Kidney (tissue), 14 donors: ENCODE data around the gene CABP7. TPM values are rescaled to one million over a fixed set of nuclear protein-coding genes. Genes with fewer than 3 reads are reported as not detected.

Source experiments
- DNase-seq, 5 donors: peaks; one replicate each; pipeline ENCODE4 v3.0.0-alpha.2; 2013 to 2020
- FAIRE-seq: peaks from 2 replicates; lab custom pipeline; 2012; peaks lifted over from hg19 to GRCh38; lab: Jason Lieb, UNC
- H3K27ac ChIP-seq, 2 donors: one replicate each; pipeline ENCODE4 v1.7.0; 2013; ENCODE audit warnings: low read depth in 2 of 2, low read length in 2 of 2, inconsistent platforms in 1 of 2
- H3K27me3 ChIP-seq: one replicate; pipeline ENCODE4 v1.7.1; 2013; ENCODE audit warnings: low read length, inconsistent platforms; ENCODE audit not compliant: control insufficient read depth, insufficient read depth
- H3K36me3 ChIP-seq, 3 donors: one replicate each; pipeline versions ENCODE4 v1.7.0 to v1.7.1; 2013; ENCODE audit warnings: low read length in 3 of 3, control low read depth in 1 of 3, inconsistent platforms in 1 of 3; ENCODE audit not compliant: insufficient read depth in 3 of 3, control insufficient read depth in 2 of 3
- H3K4me1 ChIP-seq, 3 donors: one replicate each; pipeline versions ENCODE4 v1.7.0 to v1.7.1; 2013; ENCODE audit warnings: low read length in 3 of 3, inconsistent platforms in 1 of 3, low read depth in 1 of 3; ENCODE audit not compliant: control insufficient read depth in 2 of 3, insufficient read depth in 2 of 3
- H3K4me3 ChIP-seq, 3 donors: one replicate each; pipeline versions ENCODE4 v1.7.0 to v1.8.1; 2013; ENCODE audit warnings: low read length in 3 of 3, control low read depth in 1 of 3, inconsistent platforms in 1 of 3
- H3K9ac ChIP-seq, 3 donors: one replicate each; pipeline versions ENCODE4 v1.7.0 to v1.7.1; 2013; ENCODE audit warnings: low read length in 3 of 3, control low read depth in 1 of 3, inconsistent platforms in 1 of 3
- H3K9me3 ChIP-seq, 3 donors: one replicate each; pipeline versions ENCODE4 v1.7.0 to v1.7.1; 2013; ENCODE audit warnings: low read length in 3 of 3, control low read depth in 1 of 3, inconsistent platforms in 1 of 3; ENCODE audit not compliant: control insufficient read depth in 2 of 3, insufficient read depth in 1 of 3
- intact Hi-C: fragments of 100-400 bp; cut with DNase I; formaldehyde crosslinking; loops from one replicate; pipeline ENCODE4 v1.11.1; 2022
- polyA plus RNA-seq: library from polyadenylated mRNA; stranded (reverse); fragments of 350-450 nt; fragmentation: Illumina TruSeq; extraction: RNeasy Lipid Tissue Mini Kit (QIAGEN cat#74804); gene quantifications from one replicate; pipeline ENCODE4 v1.2.3, GENCODE V29; 2014; ENCODE audit warnings: low read depth, low replicate concordance; ENCODE audit not compliant: insufficient read depth
- total RNA-seq: library from RNA; stranded (reverse); fragmentation: NEBNext Ultra II Directional; extraction: Animal tissue kit (Norgen Biotek cat#: 25700); gene quantifications from one replicate; pipeline ENCODE4 v1.2.1, GENCODE V29; 2021
- TF ChIP-seq, protein P1 (sequence below): IDR thresholded peaks from 3 replicates; pipeline ENCODE4 v1.5.1; 2012; ENCODE audit warnings: mild to moderate bottlenecking, moderate library complexity, borderline replicate concordance; ENCODE audit not compliant: insufficient read depth; ENCODE audit errors: extremely low read depth
- donor health status: control.
- donor health status: control.
- donor health status: control.
- donor health status: control.
- donor health status: control.
- donor health status: DM: yes; HTN: yes; CAD: no.
- donor health status: Normal renal cell carcinoma (clear cell type).

CABP7 gene
- total and polyA plus RNA-seq, 2 donors from 2014 or later, result 0.06 TPM; not detected in 1

DNA sequence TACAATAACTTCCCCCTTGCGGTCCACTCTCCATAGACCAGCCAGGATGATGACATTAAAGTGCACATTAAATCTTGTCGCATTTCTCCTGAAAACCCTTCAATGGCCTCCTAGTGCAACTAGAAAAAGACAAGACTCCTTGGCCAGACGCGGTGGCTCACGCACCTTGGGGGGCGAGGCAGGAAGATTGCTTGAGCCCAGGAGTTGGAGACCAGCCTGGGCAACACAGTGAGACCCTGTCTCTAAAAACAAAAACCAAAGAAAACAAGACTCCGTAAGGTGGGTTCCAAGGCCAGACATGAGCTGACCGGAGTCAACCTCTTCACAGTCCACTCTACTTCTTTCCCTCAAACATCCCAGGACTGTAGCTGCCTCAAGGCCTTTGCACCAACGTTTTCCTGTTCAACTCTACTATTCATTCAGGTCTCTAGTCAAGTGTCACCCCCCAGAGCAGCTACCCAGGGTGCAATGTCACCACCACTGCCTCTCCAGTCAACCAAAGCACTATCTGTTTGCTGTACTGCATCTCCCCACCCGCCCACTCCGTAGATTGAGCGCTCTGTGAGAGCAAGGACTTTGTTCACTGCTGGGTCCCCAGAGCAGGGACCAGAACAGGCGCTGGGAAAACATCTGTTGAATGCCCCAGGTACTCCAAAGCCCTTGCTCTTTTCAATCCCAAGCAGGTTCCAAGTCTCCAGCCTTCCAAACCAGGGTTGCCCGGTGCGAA lies 46.3 kb downstream of the CABP7 start:
- DNase-seq, result peak in 3 of 5 donors; percentile 30 to 71 (median 53)
- H3K9ac ChIP-seq, result peak overlapping the region; percentile 79 to 85 (median 79)
- FAIRE-seq, result no peak
- H3K4me3 ChIP-seq, result peak overlapping the region; percentile 88 to 100 (median 98)
- H3K27ac ChIP-seq, result peak overlapping the region; percentile 52 to 77
- intact Hi-C loops, result no loop called here
- H3K27me3 ChIP-seq, result no peaks in the 10 kb centered on the region
- H3K36me3 ChIP-seq, result peaks cover 0 to 12% (median 5%) of the 10 kb centered on the region in 3 donors
- TF ChIP-seq, protein P1, sequence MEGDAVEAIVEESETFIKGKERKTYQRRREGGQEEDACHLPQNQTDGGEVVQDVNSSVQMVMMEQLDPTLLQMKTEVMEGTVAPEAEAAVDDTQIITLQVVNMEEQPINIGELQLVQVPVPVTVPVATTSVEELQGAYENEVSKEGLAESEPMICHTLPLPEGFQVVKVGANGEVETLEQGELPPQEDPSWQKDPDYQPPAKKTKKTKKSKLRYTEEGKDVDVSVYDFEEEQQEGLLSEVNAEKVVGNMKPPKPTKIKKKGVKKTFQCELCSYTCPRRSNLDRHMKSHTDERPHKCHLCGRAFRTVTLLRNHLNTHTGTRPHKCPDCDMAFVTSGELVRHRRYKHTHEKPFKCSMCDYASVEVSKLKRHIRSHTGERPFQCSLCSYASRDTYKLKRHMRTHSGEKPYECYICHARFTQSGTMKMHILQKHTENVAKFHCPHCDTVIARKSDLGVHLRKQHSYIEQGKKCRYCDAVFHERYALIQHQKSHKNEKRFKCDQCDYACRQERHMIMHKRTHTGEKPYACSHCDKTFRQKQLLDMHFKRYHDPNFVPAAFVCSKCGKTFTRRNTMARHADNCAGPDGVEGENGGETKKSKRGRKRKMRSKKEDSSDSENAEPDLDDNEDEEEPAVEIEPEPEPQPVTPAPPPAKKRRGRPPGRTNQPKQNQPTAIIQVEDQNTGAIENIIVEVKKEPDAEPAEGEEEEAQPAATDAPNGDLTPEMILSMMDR, result no peak
- H3K9me3 ChIP-seq, result no peaks in the 10 kb centered on the region
- peaks cover 0 to 20% (median 12%) of the 10 kb centered on the region in 3 donors for H3K4me1 ChIP-seq

DNA sequence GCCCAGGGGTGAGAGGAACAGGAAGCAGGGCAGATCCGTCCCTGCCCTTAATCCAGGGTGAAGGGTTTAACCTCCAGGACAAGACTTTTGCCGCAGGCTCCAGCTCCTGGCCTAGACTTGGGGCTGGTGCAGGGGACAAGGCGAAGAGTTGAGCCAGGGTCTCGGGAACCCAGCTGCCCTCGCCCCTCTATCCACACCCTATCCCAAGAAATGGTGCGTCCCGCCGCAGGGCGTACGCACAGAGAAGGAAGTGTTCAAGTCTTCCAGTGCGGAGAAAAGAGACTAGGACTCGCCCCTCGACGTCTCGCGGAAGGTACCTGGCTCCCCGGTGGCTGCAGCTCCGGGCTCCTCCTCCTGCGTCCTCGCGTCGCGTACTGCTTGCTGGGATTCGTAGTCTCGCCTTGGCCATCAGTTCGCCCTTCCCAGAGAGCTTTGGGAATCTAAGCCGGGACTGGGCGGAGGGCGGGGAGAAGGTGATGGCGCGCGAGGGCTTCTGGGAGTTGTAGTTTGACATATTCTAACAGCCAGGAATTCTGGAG lies 46.9 kb downstream of the CABP7 start, which contains the start of gene ZMAT5:
ZMAT5 (minus strand) TSS at position 376 of the 539 bp plus-strand sequence. CDS start 18,463 bp downstream, outside the sequence.
- H3K4me1 ChIP-seq, result peaks cover 0 to 20% (median 12%) of the 10 kb centered on the region in 3 donors
- TF ChIP-seq, protein P1, result no peak
- no peaks in the 10 kb centered on the region for H3K9me3 ChIP-seq
- DNase-seq (peak; percentile 97 to 99 (median 97)), FAIRE-seq (peak; percentile 66)
- intact Hi-C loops, result no loop called here
- peak within 1 kb of the TSS; percentile 98 to 100 (median 99) for H3K4me3 ChIP-seq
- H3K9ac ChIP-seq, result peak within 1 kb of the TSS; percentile 96 to 99 (median 97)
- H3K27me3 ChIP-seq, result no peaks in the 10 kb centered on the region
- peak within 1 kb of the TSS; percentile 91 to 94 for H3K27ac ChIP-seq
- H3K36me3 ChIP-seq, result peaks cover 0 to 12% (median 5%) of the 10 kb centered on the region in 3 donors

DNA sequence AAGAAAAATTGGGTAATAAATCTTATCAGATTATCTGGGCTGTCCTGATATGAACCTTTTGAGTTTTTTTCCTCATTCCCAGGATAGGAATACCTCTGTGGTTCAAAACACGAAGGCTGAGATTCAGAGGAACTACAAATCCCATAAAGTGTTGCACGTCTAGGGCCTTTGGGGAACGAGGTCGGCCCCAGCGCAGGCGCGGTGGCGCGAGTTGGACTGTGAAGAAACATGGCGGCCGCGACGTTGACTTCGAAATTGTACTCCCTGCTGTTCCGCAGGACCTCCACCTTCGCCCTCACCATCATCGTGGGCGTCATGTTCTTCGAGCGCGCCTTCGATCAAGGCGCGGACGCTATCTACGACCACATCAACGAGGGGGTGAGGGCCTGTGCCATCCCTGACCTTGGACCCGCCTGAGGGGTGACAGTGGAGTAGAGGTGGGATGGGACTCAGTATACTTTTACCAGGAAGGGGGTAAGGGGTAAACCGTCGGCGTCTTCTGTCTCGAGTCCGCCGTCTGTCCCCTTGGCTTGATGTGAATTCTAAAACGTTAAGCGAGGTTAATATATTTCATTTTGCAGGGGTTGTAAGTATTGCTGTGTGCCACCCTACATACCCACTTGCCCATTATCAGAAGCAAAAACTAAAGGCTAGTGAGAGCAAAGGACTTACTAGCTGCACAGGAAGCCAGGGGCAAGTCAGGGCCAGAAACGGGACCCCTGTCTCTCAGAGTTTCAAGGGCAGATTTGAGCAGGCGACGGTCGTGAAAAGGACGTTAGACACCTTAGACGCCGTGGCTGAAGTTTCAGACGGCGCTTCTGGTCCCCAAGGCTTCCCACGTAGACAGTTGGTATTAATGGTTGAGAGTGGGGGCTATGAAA lies 47.6 kb downstream of the CABP7 start, which contains the start of gene UQCR10:
UQCR10 (plus strand) TSS at position 199 of the 881 bp plus-strand sequence; CDS start at position 229, 30 bp downstream.
- H3K36me3 ChIP-seq, result peaks cover 0 to 12% (median 5%) of the 10 kb centered on the region in 3 donors
- TF ChIP-seq, protein P1, result no peak
- no peaks in the 10 kb centered on the region for H3K27me3 ChIP-seq
- no peak for FAIRE-seq
- peak within 1 kb of the TSS; percentile 98 to 100 (median 99) for H3K4me3 ChIP-seq
- intact Hi-C loops, result no loop called here
- no peaks in the 10 kb centered on the region for H3K9me3 ChIP-seq
- peak within 1 kb of the TSS; percentile 96 to 99 (median 97) for H3K9ac ChIP-seq
- peak; percentile 92 to 98 (median 97) for DNase-seq
- peak within 1 kb of the TSS; percentile 91 to 94 for H3K27ac ChIP-seq
- H3K4me1 ChIP-seq, result peaks cover 0 to 20% (median 12%) of the 10 kb centered on the region in 3 donors
